Neural cell (in vitro differentiated cells): ENCODE measurements around the gene DPF3.

Source experiments
- EP300 ChIP-seq: fragments of 450-650 bp; conservative IDR thresholded peaks from 2 replicates; pipeline ENCODE4 v1.6.1; 2014; ENCODE audit warnings: antibody characterized with exemption, mild to moderate bottlenecking, moderate library complexity; ENCODE audit not compliant: poor library complexity, severe bottlenecking
- EZH2 ChIP-seq: fragments of 200-600, 300-800 bp; shearing (Covaris generic), sonication (generic); IDR thresholded peaks from 2 replicates; pipeline ENCODE4 v1.6.1; 2014; ENCODE audit warnings: antibody characterized with exemption, low read length, borderline replicate concordance, mild to moderate bottlenecking; ENCODE audit not compliant: insufficient read depth, poor library complexity, severe bottlenecking
- MXI1 ChIP-seq: fragments of 450-650 bp; conservative IDR thresholded peaks from 2 replicates; pipeline ENCODE4 v1.6.1; 2014; ENCODE audit warnings: antibody characterized with exemption, mild to moderate bottlenecking; ENCODE audit not compliant: poor library complexity, severe bottlenecking
- POLR2AphosphoS5 ChIP-seq: IDR thresholded peaks from 2 replicates; pipeline ENCODE4 v1.6.1; 2012
- RAD21 ChIP-seq: fragments of 450-650 bp; conservative IDR thresholded peaks from 2 replicates; pipeline ENCODE4 v1.6.1; 2014; ENCODE audit warnings: antibody characterized with exemption, mild to moderate bottlenecking, moderate library complexity
- SMC3 ChIP-seq: fragments of 450-650 bp; conservative IDR thresholded peaks from 2 replicates; pipeline ENCODE4 v1.6.1; 2014; ENCODE audit warnings: antibody characterized with exemption, mild to moderate bottlenecking, moderate library complexity; ENCODE audit not compliant: poor library complexity
- TF ChIP-seq, protein P1 (sequence below): fragments of 450-650 bp; IDR thresholded peaks from 2 replicates; pipeline ENCODE4 v1.5.1; 2014; ENCODE audit warnings: antibody characterized with exemption, mild to moderate bottlenecking, moderate library complexity; ENCODE audit not compliant: poor library complexity, severe bottlenecking
- TF ChIP-seq, protein P2 (sequence below): IDR thresholded peaks from 2 replicates; pipeline ENCODE4 v1.6.1; 2012; ENCODE audit warnings: borderline replicate concordance

DNA sequence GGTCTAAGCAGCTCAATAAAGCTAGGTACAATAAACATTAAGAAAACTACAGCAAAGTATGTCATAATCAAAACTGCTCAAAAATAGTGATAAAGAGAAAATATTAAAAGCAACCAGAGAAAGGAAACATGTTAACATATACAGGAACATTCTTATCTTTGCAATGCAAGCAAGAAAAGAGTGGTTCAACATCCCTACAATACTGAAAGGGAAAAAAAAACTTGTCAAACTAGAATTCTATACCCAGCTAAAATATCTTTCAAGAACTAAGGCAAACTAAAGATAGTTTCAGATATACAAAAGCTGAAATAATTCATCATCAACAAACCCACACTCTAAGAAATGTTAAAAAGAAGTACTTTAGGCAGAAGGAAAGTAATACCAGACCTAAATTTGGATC lies 134.2 kb downstream of the DPF3 start:
- TF ChIP-seq, protein P1, sequence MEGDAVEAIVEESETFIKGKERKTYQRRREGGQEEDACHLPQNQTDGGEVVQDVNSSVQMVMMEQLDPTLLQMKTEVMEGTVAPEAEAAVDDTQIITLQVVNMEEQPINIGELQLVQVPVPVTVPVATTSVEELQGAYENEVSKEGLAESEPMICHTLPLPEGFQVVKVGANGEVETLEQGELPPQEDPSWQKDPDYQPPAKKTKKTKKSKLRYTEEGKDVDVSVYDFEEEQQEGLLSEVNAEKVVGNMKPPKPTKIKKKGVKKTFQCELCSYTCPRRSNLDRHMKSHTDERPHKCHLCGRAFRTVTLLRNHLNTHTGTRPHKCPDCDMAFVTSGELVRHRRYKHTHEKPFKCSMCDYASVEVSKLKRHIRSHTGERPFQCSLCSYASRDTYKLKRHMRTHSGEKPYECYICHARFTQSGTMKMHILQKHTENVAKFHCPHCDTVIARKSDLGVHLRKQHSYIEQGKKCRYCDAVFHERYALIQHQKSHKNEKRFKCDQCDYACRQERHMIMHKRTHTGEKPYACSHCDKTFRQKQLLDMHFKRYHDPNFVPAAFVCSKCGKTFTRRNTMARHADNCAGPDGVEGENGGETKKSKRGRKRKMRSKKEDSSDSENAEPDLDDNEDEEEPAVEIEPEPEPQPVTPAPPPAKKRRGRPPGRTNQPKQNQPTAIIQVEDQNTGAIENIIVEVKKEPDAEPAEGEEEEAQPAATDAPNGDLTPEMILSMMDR = no peak
- TF ChIP-seq RAD21 (no peak), POLR2AphosphoS5 (no peak), EP300 (no peak), EZH2 (no peak), SMC3 (no peak), MXI1 (no peak)
- TF ChIP-seq, protein P2, sequence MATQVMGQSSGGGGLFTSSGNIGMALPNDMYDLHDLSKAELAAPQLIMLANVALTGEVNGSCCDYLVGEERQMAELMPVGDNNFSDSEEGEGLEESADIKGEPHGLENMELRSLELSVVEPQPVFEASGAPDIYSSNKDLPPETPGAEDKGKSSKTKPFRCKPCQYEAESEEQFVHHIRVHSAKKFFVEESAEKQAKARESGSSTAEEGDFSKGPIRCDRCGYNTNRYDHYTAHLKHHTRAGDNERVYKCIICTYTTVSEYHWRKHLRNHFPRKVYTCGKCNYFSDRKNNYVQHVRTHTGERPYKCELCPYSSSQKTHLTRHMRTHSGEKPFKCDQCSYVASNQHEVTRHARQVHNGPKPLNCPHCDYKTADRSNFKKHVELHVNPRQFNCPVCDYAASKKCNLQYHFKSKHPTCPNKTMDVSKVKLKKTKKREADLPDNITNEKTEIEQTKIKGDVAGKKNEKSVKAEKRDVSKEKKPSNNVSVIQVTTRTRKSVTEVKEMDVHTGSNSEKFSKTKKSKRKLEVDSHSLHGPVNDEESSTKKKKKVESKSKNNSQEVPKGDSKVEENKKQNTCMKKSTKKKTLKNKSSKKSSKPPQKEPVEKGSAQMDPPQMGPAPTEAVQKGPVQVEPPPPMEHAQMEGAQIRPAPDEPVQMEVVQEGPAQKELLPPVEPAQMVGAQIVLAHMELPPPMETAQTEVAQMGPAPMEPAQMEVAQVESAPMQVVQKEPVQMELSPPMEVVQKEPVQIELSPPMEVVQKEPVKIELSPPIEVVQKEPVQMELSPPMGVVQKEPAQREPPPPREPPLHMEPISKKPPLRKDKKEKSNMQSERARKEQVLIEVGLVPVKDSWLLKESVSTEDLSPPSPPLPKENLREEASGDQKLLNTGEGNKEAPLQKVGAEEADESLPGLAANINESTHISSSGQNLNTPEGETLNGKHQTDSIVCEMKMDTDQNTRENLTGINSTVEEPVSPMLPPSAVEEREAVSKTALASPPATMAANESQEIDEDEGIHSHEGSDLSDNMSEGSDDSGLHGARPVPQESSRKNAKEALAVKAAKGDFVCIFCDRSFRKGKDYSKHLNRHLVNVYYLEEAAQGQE = no peak
